ENCODE data around the gene PTPRM.

PTPRM gene

GRCh38 chr18:7870266-7870665 lies 303.1 kb downstream of the PTPRM start:
- no peak for DNase-seq

- DNase-seq: no peak
These were observed 303.7 kb downstream of the PTPRM start for GRCh38 chr18:7870855-7871254.

- DNase-seq: no peak
These were observed 304.7 kb downstream of the PTPRM start for GRCh38 chr18:7871560-7872456.

- DNase-seq: no peak
These were observed 305.5 kb downstream of the PTPRM start for GRCh38 chr18:7872569-7872968.

GRCh38 chr18:7873316-7873715 lies 306.2 kb downstream of the PTPRM start:
- no peak for DNase-seq

GRCh38 chr18:7876354-7877104 lies 309.4 kb downstream of the PTPRM start:
- no peak for DNase-seq

GRCh38 chr18:7877609-7878008 lies 310.5 kb downstream of the PTPRM start:
- no peak for DNase-seq

GRCh38 chr18:7878265-7879211 lies 311.4 kb downstream of the PTPRM start:
- no peak for DNase-seq

GRCh38 chr18:7879717-7880116 lies 312.6 kb downstream of the PTPRM start:
- no peak for DNase-seq

- no peak for DNase-seq
These were observed 318.7 kb downstream of the PTPRM start for GRCh38 chr18:7885865-7886264.

- DNase-seq: no peak
These were observed 319.3 kb downstream of the PTPRM start for GRCh38 chr18:7886436-7886835.

- DNase-seq: no peak
These were observed 322.4 kb downstream of the PTPRM start for GRCh38 chr18:7889515-7889914.

GRCh38 chr18:7890075-7890474 lies 323.0 kb downstream of the PTPRM start:
- DNase-seq: no peak

GRCh38 chr18:7892556-7892955 lies 325.4 kb downstream of the PTPRM start:
- DNase-seq: no peak

GRCh38 chr18:7894592-7894991 lies 327.5 kb downstream of the PTPRM start:
- no peak for DNase-seq

- no peak for DNase-seq
These were observed 328.2 kb downstream of the PTPRM start for GRCh38 chr18:7895346-7895745.

GRCh38 chr18:7896161-7896560 lies 329.0 kb downstream of the PTPRM start:
- no peak for DNase-seq

- DNase-seq: no peak
These were observed 329.8 kb downstream of the PTPRM start for GRCh38 chr18:7896805-7897518.

GRCh38 chr18:7898181-7898580 lies 331.1 kb downstream of the PTPRM start:
- DNase-seq: no peak

- DNase-seq: no peak
These were observed 332.0 kb downstream of the PTPRM start for GRCh38 chr18:7899078-7899477.

GRCh38 chr18:7900091-7900490 lies 333.0 kb downstream of the PTPRM start:
- DNase-seq: no peak

GRCh38 chr18:7901657-7902056 lies 334.5 kb downstream of the PTPRM start:
- DNase-seq: no peak

Measured in CD4-positive, alpha-beta T cell treated with Interleukin-10 for 1 hour (primary cell).